ENCODE results near the gene SAMD14. TPM values are rescaled to one million over a fixed set of nuclear protein-coding genes. Genes with fewer than 3 reads are reported as not detected.

SAMD14 gene
- total and polyA plus RNA-seq, 5 donors: 2.4 to 4.0 (median 3.3) TPM

DNA sequence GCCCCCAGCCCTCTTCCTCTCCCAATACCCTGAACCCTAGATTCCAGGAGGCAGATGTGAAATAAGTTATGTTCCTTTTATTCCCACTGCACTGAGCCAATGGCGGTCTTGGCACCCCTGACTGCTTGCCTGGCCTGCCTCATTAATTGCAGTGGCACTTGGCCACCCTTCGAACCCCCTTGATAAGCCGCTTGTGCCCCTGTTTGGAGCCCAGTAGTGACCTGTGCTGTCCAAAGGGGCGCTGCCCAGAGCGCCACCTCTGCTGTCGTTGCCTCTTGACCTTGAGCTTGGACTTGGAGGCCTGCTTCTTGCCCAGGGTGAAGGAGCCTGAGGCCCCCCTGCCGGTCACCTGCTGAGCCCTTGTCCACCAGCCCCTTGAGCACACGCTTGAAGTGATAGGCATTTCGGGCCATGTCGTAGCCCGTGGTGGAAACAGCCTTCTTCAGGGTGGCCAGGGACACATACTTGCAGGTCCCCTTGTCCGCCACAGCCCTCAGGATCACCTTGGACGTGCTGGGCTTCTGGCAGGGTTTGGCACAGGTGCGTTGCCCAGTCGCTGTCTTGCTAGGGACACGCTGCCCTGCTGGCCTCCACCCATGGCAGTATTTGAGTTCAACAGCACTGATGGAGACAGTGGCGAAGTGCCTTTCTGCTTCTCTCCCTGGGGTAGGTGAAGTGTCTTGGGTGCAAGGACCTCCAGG lies 41.6 kb upstream of the SAMD14 start:
- 83% methylated on average over 17 of the region's 17 CpGs for WGBS
- intact Hi-C loops (cut with DNase I): no loop called here
- Histone ChIP-seq H3K27me3 (ENCODE audit: control insufficient read depth, insufficient read depth) (no peaks in the 10 kb centered on the region), H3K9me3 (ENCODE audit: control insufficient read depth, low read length) (no peaks in the 10 kb centered on the region), H3K4me1 (ENCODE audit: control insufficient read depth, insufficient read depth, low read length) (peaks cover 6% of the 10 kb centered on the region), H3K27ac (ENCODE audit: low read length) (peak overlapping the region; percentile 9), H3K4me3 (ENCODE audit: low read length) (no peak overlapping the region)
- DNase-seq: peak; percentile 16 to 56 (median 55)
- no peak for ATAC-seq

DNA sequence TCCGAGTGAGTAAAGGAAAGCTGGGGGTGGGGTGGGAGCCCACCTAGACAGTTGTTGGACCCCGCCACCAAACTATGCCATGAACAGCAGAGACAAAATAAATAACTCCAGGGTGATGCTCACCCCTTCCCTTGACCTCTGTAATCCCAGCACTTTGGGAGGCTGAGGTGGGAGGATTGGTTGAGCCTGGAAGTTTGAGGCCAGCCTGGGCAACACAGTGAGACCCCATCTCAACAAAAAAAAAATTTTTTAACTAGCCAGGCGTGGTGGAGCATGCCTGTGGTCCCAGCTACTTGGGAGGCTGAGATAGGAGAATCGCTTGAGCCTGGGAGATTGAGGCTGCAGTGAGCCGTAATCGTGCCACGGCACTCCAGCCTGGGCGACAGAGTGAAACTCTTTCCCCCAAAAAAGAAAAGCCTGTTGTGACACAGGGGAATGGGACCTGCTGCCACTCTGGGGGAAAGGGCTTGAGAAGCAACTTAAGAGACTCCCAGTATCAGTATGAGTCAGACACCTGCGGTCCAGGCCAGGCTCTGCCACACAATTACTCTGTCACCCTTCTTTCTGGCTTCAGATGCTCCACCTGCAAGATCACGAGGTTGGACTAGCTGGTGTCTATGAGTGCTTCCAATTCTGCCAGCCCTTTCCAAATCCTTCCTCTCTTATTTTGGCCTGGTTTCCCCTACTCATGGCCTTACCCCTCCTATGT lies 40.9 kb upstream of the SAMD14 start:
- Histone ChIP-seq H3K4me3 (ENCODE audit: low read length) (no peak overlapping the region), H3K27me3 (ENCODE audit: control insufficient read depth, insufficient read depth) (no peaks in the 10 kb centered on the region), H3K4me1 (ENCODE audit: control insufficient read depth, insufficient read depth, low read length) (peaks cover 6% of the 10 kb centered on the region), H3K9me3 (ENCODE audit: control insufficient read depth, low read length) (no peaks in the 10 kb centered on the region), H3K27ac (ENCODE audit: low read length) (peak overlapping the region; percentile 17)
- ATAC-seq (no peak), DNase-seq (peak; percentile 2 to 27 (median 22))
- WGBS: 89% methylated on average over 10 of the region's 10 CpGs
- intact Hi-C loops (cut with DNase I): no loop called here

DNA sequence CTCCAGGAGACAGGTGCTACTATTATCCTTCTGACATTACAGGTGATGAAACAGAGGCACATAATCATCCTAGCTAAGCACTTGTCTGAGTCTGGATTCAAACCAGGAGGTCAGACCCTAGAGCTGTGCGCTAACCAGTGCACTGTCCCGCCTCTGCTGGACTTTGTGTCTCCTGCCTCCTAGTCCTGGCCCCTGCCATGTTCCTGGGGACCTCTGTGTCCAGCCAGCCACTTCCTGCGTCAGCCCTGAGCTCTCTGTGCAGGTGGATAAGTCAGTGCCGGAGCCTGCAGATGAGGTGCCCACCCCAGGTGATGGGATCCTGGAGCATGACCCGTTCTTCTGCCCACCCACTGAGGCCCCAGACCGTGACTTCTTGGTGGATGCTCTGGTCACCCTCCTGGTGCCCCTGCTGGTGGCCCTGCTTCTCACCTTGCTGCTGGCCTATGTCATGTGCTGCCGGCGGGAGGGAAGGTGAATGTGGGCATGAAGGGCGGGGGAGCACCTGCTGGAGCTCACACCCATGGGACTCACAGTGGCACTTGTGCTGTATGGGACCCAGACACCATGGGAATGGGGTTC lies 40.0 kb upstream of the SAMD14 start:
- Histone ChIP-seq H3K9me3 (ENCODE audit: control insufficient read depth, low read length) (no peaks in the 10 kb centered on the region), H3K4me1 (ENCODE audit: control insufficient read depth, insufficient read depth, low read length) (peaks cover 6% of the 10 kb centered on the region), H3K27me3 (ENCODE audit: control insufficient read depth, insufficient read depth) (no peaks in the 10 kb centered on the region), H3K4me3 (ENCODE audit: low read length) (no peak overlapping the region), H3K27ac (ENCODE audit: low read length) (no peak overlapping the region)
- 89% methylated on average over 9 of the region's 9 CpGs for WGBS
- DNase-seq (peak; percentile 13 to 44 (median 41)), ATAC-seq (no peak)
- intact Hi-C loops (cut with DNase I): loop anchor here in 3 of 4 donors (5.0 to 10.0 kb wide), 2 partner anchors 53 to 55 kb away; no protein-coding TSS in a partner anchor

DNA sequence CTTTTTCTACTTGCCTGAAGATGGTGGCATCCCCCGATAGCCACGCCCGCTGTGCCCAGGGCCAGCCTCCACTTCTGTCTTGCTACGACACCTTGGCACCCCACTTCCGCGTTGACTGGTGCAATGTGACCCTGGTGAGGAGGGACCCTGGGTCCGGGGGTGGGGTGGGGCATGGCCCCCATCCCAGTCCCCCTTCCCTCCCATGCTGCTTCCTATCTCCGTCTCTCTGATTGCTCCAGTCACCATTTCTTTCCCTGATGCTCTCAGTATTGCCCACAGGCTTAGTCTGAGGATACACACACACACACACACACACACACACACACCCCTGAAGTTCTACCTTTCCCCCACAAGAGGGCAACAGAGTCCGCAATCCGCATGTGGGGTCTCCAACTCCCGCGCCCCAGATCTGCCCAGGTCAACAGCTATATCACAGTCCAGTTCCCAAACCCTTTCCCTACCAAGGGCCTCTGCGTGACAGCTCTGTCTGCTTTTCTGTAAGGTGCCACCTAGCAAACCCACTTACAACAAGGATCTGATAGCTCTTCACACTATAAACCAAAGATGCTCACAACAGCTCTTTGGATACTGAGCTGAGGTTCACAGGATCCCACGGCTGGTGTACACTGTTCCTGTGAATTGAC lies 39.3 kb upstream of the SAMD14 start:
- ATAC-seq (peak; percentile 2 to 24), DNase-seq (peak; percentile 52 to 75 (median 65))
- Histone ChIP-seq H3K4me3 (ENCODE audit: low read length) (no peak overlapping the region), H3K4me1 (ENCODE audit: control insufficient read depth, insufficient read depth, low read length) (peaks cover 6% of the 10 kb centered on the region), H3K27me3 (ENCODE audit: control insufficient read depth, insufficient read depth) (no peaks in the 10 kb centered on the region), H3K9me3 (ENCODE audit: control insufficient read depth, low read length) (no peaks in the 10 kb centered on the region), H3K27ac (ENCODE audit: low read length) (no peak overlapping the region)
- 34% methylated on average over 14 of the region's 14 CpGs for WGBS
- intact Hi-C loops (cut with DNase I): loop anchor here in 3 of 4 donors (5.0 to 10.0 kb wide), 2 partner anchors 52 to 54 kb away; no protein-coding TSS in a partner anchor

DNA sequence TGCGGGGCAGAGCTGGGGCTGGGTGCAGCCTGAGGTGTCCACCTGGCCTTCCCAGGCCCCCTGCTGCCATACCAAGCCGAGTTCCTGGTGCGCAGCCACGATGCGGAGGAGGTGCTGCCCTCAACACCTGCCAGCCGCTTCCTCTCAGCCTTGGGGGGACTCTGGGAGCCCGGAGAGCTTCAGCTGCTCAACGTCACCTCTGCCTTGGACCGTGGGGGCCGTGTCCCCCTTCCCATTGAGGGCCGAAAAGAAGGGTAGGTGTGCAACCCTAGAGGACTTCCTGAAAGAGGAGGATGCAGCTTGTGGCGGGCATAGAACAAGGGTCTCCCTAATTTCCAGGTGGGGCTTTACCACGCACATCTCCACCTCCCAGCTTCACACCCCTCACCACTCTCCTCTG lies 38.4 kb upstream of the SAMD14 start:
- H3K27ac ChIP-seq (ENCODE audit: low read length): no peak overlapping the region
- no peaks in the 10 kb centered on the region for H3K27me3 ChIP-seq (ENCODE audit: control insufficient read depth, insufficient read depth)
- WGBS: 73% methylated on average over 13 of the region's 13 CpGs
- peaks cover 3% of the 10 kb centered on the region for H3K4me1 ChIP-seq (ENCODE audit: control insufficient read depth, insufficient read depth, low read length)
- DNase-seq: peak; percentile 7 to 47 (median 44)
- no peak overlapping the region for H3K4me3 ChIP-seq (ENCODE audit: low read length)
- H3K9me3 ChIP-seq (ENCODE audit: control insufficient read depth, low read length): no peaks in the 10 kb centered on the region
- ATAC-seq: no peak
- intact Hi-C loops (cut with DNase I): loop anchor here in 3 of 4 donors (5.0 to 10.0 kb wide), 2 partner anchors 51 to 54 kb away; no protein-coding TSS in a partner anchor

DNA sequence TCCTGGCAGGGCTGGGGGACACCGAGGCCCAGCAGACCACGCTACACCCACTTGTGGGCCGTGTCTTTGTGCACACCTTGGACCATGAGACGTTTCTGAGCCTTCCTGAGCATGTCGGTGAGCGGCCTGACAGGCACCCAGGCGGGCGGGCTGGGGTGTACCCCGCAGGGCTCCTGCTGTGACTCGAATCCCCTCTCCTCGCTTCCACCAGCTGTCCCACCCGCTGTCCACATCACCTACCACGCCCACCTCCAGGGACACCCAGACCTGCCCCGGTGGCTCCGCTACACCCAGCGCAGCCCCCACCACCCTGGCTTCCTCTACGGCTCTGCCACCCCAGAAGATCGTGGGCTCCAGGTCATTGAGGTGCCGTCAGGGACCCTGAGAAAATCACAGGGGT lies 37.4 kb upstream of the SAMD14 start:
- Histone ChIP-seq H3K27ac (ENCODE audit: low read length) (no peak overlapping the region), H3K27me3 (ENCODE audit: control insufficient read depth, insufficient read depth) (no peaks in the 10 kb centered on the region), H3K4me1 (ENCODE audit: control insufficient read depth, insufficient read depth, low read length) (no peaks in the 10 kb centered on the region), H3K4me3 (ENCODE audit: low read length) (no peak overlapping the region), H3K9me3 (ENCODE audit: control insufficient read depth, low read length) (no peaks in the 10 kb centered on the region)
- ATAC-seq (no peak), DNase-seq (peak; percentile 19 to 57 (median 33))
- 83% methylated on average over 19 of the region's 19 CpGs for WGBS
- intact Hi-C loops (cut with DNase I): loop anchor here in 3 of 4 donors (5.0 to 10.0 kb wide), 2 partner anchors 50 to 53 kb away; no protein-coding TSS in a partner anchor

DNA sequence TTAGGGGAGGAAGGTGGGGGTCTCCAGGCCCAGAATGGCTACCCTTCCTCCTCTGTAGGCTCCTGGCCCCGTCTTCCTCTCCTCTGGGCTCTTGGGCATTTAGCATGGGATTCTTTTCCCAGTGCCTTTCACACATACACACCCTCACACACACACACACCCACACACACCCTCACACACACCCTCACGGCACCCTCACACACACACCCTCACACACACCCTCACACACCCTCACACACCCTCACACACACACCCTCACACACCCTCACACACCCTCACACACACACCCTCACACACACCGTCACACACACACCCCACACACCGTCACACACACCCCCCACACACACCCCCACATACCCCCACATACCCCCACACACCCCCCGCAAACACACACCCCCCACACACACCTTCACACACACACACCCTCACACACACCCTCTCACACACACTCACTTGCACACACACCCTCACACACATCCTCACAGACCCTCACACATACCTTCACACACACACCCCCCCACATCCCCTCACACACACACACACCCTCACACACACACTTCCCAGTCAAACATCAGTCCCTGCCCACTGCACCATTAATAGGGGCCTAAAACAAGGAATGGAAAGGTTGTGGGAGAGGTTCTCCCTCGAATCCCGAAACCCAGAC lies 36.7 kb upstream of the SAMD14 start:
- H3K4me3 ChIP-seq (ENCODE audit: low read length): peak overlapping the region; percentile 27
- no peaks in the 10 kb centered on the region for H3K27me3 ChIP-seq (ENCODE audit: control insufficient read depth, insufficient read depth)
- no peaks in the 10 kb centered on the region for H3K4me1 ChIP-seq (ENCODE audit: control insufficient read depth, insufficient read depth, low read length)
- WGBS: 56% methylated on average over 7 of the region's 7 CpGs
- no peaks in the 10 kb centered on the region for H3K9me3 ChIP-seq (ENCODE audit: control insufficient read depth, low read length)
- intact Hi-C loops (cut with DNase I): loop anchor here in 3 of 4 donors (5.0 to 10.0 kb wide), 2 partner anchors 49 to 52 kb away; no protein-coding TSS in a partner anchor
- DNase-seq (peak; percentile 2 to 39 (median 4)), ATAC-seq (no peak)
- peak overlapping the region; percentile 88 for H3K27ac ChIP-seq (ENCODE audit: low read length)

DNA sequence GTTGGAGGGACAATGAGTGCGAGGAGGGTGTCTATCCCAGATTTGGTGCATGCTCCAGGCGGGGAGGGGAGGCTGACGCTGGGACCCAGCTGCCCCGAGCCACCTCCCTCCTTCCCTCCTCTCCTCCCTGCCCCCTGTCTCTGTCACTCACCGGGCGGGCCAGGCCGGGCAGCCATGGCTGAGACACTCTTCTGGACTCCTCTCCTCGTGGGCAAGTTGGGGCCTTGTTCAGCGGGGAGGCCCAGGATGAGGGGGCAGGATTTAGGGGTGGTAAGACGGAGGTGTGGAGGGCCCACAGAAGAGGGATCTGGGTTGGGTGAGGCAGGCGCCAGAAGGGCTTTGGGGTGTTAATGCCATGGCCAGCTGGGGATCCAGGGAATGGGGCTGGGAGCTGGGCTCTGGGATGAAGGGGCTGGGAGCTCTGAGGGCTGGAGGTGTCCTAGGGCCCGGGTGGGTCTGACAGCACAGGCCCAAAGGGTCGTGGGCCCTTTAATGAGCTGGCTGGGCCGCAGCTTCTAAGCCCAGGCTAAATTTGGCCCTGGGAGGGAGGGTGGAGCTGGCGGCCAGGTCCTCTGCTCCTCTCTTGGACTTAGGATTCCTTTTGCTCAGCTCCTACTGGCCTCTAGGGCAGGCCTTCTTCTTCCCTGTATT lies 36.0 kb upstream of the SAMD14 start, which contains the start of gene SGCA:
Gene SGCA, plus strand, starts transcription at position 139 of the 651 bp plus-strand sequence. Its CDS starts 36 bp downstream, at position 175.
- intact Hi-C loops (cut with DNase I): loop anchor here in 3 of 4 donors (5.0 to 10.0 kb wide), 2 partner anchors 49 to 51 kb away; no protein-coding TSS in a partner anchor
- WGBS: 37% methylated on average over 15 of the region's 15 CpGs
- no peaks in the 10 kb centered on the region for H3K4me1 ChIP-seq (ENCODE audit: control insufficient read depth, insufficient read depth, low read length)
- peak within 1 kb of the TSS; percentile 88 for H3K27ac ChIP-seq (ENCODE audit: low read length)
- peak; percentile 34 to 55 for ATAC-seq
- H3K27me3 ChIP-seq (ENCODE audit: control insufficient read depth, insufficient read depth): no peaks in the 10 kb centered on the region
- no peaks in the 10 kb centered on the region for H3K9me3 ChIP-seq (ENCODE audit: control insufficient read depth, low read length)
- peak within 1 kb of the TSS; percentile 27 for H3K4me3 ChIP-seq (ENCODE audit: low read length)
- DNase-seq: peak; percentile 31 to 84 (median 81)

DNA sequence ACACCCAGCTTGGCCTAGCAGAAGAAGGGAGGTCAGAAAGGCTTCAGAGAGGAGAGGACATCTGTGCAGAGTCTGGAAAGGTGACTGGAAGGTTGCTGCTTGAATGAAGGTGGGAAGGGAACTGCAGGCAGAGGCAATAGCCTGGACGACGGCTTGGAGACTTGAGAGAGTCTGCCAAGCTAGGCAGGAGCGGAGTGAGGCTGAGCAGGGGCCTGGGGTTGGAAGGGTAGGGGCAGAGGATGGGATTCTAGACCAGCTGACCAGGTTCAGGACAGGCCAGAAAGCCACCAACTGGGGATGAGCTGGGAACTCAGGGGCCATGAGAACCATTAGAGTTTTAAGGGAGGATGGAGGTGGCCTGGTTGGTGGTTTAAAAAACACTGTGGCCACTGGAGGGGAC lies 35.5 kb upstream of the SAMD14 start:
- H3K4me1 ChIP-seq (ENCODE audit: control insufficient read depth, insufficient read depth, low read length): no peaks in the 10 kb centered on the region
- H3K9me3 ChIP-seq (ENCODE audit: control insufficient read depth, low read length): no peaks in the 10 kb centered on the region
- DNase-seq (peak in 1 of 3 donors; percentile 7), ATAC-seq (no peak)
- H3K4me3 ChIP-seq (ENCODE audit: low read length): no peak overlapping the region
- H3K27ac ChIP-seq (ENCODE audit: low read length): peak overlapping the region; percentile 88
- intact Hi-C loops (cut with DNase I): loop anchor here in 3 of 4 donors (5.0 to 10.0 kb wide), 2 partner anchors 48 to 51 kb away; no protein-coding TSS in a partner anchor
- no peaks in the 10 kb centered on the region for H3K27me3 ChIP-seq (ENCODE audit: control insufficient read depth, insufficient read depth)
- WGBS: 67% methylated on average over 3 of the region's 3 CpGs
